Measurements from ENCODE around the gene C5orf46.

C5orf46 gene

GRCh38 chr5:147893820-147894219 lies 12.5 kb downstream of the C5orf46 start:
- no peak for ATAC-seq
- TF ChIP-seq ISL1 (CRISPR knock-in tag; IDR thresholded peaks at IDR 0.05): no peak
- no peak for TF ChIP-seq PATZ1 (CRISPR knock-in tag; IDR thresholded peaks at IDR 0.05; ENCODE audit: borderline replicate concordance)
- TF ChIP-seq PPARA (CRISPR knock-in tag; IDR thresholded peaks at IDR 0.05; ENCODE audit: borderline replicate concordance): no peak
- TF ChIP-seq ZNF70 (CRISPR knock-in tag; IDR thresholded peaks at IDR 0.05): no peak
- TF ChIP-seq TSHZ2 (CRISPR knock-in tag; IDR thresholded peaks at IDR 0.05): no peak
- no peak for TF ChIP-seq BACH2 (CRISPR knock-in tag; IDR thresholded peaks at IDR 0.05; ENCODE audit: borderline replicate concordance)
- no peak for TF ChIP-seq ZNF8 (CRISPR knock-in tag; IDR thresholded peaks at IDR 0.05)
- TF ChIP-seq GLIS3 (CRISPR knock-in tag; IDR thresholded peaks at IDR 0.05): no peak
- TF ChIP-seq TOX (CRISPR knock-in tag; IDR thresholded peaks at IDR 0.05; ENCODE audit: borderline replicate concordance): no peak
- no peak for TF ChIP-seq CSDC2 (CRISPR knock-in tag; IDR thresholded peaks at IDR 0.05)
- TF ChIP-seq TCF4 (CRISPR knock-in tag; IDR thresholded peaks at IDR 0.05; ENCODE audit: borderline replicate concordance): no peak
- no peak for TF ChIP-seq ZC3H10 (CRISPR knock-in tag; IDR thresholded peaks at IDR 0.05)
- TF ChIP-seq RARB (CRISPR knock-in tag; IDR thresholded peaks at IDR 0.05): no peak
- TF ChIP-seq ZNF565 (CRISPR knock-in tag; conservative IDR thresholded peaks at IDR 0.05; ENCODE audit: low read depth): no peak

GRCh38 chr5:147892696-147893296 lies 13.5 kb downstream of the C5orf46 start:
- ATAC-seq: no peak
- TF ChIP-seq ZFP3 (CRISPR knock-in tag; IDR thresholded peaks at IDR 0.05) (no peak), CREB5 (CRISPR knock-in tag; IDR thresholded peaks at IDR 0.05; ENCODE audit: low read depth) (no peak), ARNTL (CRISPR knock-in tag; IDR thresholded peaks at IDR 0.05; ENCODE audit: borderline replicate concordance, low read depth) (no peak), GLIS3 (CRISPR knock-in tag; IDR thresholded peaks at IDR 0.05) (no peak), CSRNP3 (CRISPR knock-in tag; IDR thresholded peaks at IDR 0.05) (no peak), PPARA (CRISPR knock-in tag; IDR thresholded peaks at IDR 0.05; ENCODE audit: borderline replicate concordance) (no peak)

- no peak for ATAC-seq
- TF ChIP-seq TOX (CRISPR knock-in tag; IDR thresholded peaks at IDR 0.05; ENCODE audit: borderline replicate concordance) (no peak), ZNF565 (CRISPR knock-in tag; conservative IDR thresholded peaks at IDR 0.05; ENCODE audit: low read depth) (no peak), PATZ1 (CRISPR knock-in tag; IDR thresholded peaks at IDR 0.05; ENCODE audit: borderline replicate concordance) (no peak), ESRRG (CRISPR knock-in tag; IDR thresholded peaks at IDR 0.05) (no peak), CREB5 (CRISPR knock-in tag; IDR thresholded peaks at IDR 0.05; ENCODE audit: low read depth) (no peak), ISL1 (CRISPR knock-in tag; IDR thresholded peaks at IDR 0.05) (no peak), ZNF8 (CRISPR knock-in tag; IDR thresholded peaks at IDR 0.05) (no peak), TCF4 (CRISPR knock-in tag; IDR thresholded peaks at IDR 0.05; ENCODE audit: borderline replicate concordance) (no peak), POU6F1 (CRISPR knock-in tag; IDR thresholded peaks at IDR 0.05; ENCODE audit: borderline replicate concordance, low read depth) (no peak), GLIS3 (CRISPR knock-in tag; IDR thresholded peaks at IDR 0.05) (no peak), ZNF70 (CRISPR knock-in tag; IDR thresholded peaks at IDR 0.05) (no peak), ZFP30 (CRISPR knock-in tag; IDR thresholded peaks at IDR 0.05) (no peak), CSDC2 (CRISPR knock-in tag; IDR thresholded peaks at IDR 0.05) (no peak), RARB (CRISPR knock-in tag; IDR thresholded peaks at IDR 0.05) (no peak), ZFP3 (CRISPR knock-in tag; IDR thresholded peaks at IDR 0.05) (no peak), CSRNP3 (CRISPR knock-in tag; IDR thresholded peaks at IDR 0.05) (no peak), PPARA (CRISPR knock-in tag; IDR thresholded peaks at IDR 0.05; ENCODE audit: borderline replicate concordance) (no peak), ARNTL (CRISPR knock-in tag; IDR thresholded peaks at IDR 0.05; ENCODE audit: borderline replicate concordance, low read depth) (no peak), BACH2 (CRISPR knock-in tag; IDR thresholded peaks at IDR 0.05; ENCODE audit: borderline replicate concordance) (no peak)
Measured at GRCh38 chr5:147887930-147888329, 18.4 kb downstream of the C5orf46 start.

All from SK-N-SH treated with all-trans-retinoic acid at 6 μM for 48 hours (cell line).